Stimulated activated naive CD8-positive, alpha-beta T cell treated with anti-CD3 and anti-CD28 coated beads, Interleukin-15, Interleukin-2, amounts not matched to agents 100 U/mL and 50 U/mL, for 24 hours (primary cell): ENCODE measurements around the gene ERBIN.
"Not testable (repeated sequence)": the region's sequence is repeated elsewhere in the genome, so short reads cannot be mapped to it uniquely, and the experiment has no call there.

ENCODE experiments used
- ATAC-seq: fragments of 150-1000 bp; cut with Tn5 transposase; one replicate; pipeline ENCODE4 v1.10.0; 2021
- DNase-seq: peaks from one replicate; pipeline ENCODE4 v3.0.0; 2021

ERBIN gene, protein sequence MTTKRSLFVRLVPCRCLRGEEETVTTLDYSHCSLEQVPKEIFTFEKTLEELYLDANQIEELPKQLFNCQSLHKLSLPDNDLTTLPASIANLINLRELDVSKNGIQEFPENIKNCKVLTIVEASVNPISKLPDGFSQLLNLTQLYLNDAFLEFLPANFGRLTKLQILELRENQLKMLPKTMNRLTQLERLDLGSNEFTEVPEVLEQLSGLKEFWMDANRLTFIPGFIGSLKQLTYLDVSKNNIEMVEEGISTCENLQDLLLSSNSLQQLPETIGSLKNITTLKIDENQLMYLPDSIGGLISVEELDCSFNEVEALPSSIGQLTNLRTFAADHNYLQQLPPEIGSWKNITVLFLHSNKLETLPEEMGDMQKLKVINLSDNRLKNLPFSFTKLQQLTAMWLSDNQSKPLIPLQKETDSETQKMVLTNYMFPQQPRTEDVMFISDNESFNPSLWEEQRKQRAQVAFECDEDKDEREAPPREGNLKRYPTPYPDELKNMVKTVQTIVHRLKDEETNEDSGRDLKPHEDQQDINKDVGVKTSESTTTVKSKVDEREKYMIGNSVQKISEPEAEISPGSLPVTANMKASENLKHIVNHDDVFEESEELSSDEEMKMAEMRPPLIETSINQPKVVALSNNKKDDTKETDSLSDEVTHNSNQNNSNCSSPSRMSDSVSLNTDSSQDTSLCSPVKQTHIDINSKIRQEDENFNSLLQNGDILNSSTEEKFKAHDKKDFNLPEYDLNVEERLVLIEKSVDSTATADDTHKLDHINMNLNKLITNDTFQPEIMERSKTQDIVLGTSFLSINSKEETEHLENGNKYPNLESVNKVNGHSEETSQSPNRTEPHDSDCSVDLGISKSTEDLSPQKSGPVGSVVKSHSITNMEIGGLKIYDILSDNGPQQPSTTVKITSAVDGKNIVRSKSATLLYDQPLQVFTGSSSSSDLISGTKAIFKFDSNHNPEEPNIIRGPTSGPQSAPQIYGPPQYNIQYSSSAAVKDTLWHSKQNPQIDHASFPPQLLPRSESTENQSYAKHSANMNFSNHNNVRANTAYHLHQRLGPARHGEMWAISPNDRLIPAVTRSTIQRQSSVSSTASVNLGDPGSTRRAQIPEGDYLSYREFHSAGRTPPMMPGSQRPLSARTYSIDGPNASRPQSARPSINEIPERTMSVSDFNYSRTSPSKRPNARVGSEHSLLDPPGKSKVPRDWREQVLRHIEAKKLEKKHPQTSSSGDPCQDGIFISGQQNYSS (N-terminal part only)

DNA sequence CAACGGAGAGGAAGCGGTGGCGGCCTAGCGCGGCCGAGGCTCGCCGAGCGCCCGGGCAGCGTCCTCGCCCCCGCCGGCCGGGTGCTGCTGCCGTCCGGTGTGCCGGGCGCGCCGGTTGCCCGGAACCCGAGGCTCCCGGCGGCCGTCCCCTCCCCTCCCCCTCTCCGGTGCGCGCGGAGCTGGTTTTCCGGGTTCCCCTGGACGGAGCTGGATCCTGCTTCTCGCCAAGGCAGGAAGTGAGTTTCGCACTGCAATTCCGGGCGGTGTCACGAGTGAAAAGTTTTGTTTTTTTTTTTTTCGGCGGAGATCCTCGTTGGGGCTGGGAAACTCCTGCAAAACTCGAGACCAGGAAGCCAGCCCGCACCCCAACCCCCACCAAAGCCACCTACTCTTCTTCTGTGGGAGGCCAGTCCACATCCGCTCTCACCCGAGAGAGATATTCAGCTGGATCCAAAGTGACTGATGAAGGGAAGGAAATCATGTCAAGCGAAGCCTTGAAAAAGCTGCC is at the start of gene ERBIN:
Gene ERBIN, plus strand, starts transcription at position 300 of the 508 bp plus-strand sequence. CDS start 66,144 bp downstream, outside the sequence.
- ATAC-seq: peak; percentile 34
- peak; percentile 76 for DNase-seq

DNA sequence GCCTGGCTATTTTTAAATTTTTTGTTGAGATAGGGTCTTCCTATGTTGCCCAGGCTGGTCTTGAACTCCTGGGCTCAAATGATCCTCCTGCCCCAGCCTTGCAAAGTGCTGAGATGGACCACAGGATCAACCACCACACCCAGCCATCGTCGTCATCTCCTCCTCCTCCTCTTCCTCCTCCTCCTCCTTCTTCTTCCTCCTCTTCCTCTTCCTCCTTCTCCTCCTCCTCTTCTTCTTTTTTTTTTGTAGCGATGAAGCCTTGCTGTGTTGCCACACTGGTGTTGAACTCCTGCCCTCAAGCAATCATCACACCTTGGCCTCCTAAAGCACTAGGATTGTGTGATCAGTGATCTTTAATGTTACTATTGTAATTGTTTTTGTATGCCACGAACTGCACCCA is 49.4 kb upstream of the ERBIN start:
- DNase-seq (no peak), ATAC-seq (no peak)

DNA sequence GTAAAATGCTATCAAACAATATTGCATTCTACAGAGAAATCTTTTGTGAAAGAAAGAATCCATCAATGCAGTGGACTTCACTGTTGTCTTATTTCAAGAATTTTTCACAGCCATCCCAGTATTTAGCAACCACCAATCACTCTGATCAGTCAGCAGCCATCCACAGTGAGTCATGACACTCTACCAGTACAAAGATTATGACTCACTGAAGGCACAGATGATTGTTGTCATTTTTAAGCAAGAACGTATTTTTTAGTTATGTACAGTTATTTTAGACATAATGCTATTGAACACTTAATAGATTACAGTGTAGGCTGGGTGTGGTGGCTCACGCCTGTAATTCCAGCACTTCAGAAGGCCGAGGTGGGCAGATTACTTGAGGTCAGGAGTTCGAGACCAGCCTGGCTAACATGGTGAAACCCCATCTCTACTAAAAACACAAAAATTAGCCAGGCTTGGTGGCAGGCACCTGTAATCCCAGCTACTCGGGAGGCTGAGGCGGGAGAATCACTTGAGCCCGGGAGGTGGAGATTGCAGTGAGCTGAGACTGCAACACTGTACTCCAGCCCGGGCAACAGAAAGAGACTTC is 46.6 kb upstream of the ERBIN start:
- not testable (repeated sequence) for DNase-seq
- peak; percentile 82 for ATAC-seq

DNA sequence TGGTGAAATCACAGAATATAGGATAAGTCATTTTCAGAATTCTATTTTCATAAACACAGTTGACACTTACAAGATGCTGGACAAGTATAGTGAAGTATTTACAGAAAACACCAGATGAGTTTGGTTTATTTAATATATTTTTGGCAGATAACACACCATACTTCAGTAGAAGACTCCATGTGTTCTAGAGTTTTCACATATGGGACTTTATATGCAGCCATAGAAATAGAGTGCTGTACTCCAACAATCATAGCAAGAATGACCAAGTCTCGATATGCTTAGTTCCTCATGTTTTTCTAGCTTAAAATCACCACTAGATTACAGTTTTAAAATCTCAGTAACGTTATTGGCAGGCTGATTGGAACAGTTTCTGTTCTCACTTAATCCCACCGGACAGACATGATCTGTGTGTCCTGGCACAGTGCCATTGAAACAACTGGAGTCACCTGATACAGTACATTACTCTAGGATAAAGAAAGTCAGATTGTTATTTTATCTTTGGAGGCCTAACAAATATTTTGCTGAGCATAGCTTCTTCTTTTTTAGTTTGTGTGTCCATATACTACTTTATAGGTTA is 45.8 kb upstream of the ERBIN start:
- no peak for DNase-seq
- no peak for ATAC-seq

DNA sequence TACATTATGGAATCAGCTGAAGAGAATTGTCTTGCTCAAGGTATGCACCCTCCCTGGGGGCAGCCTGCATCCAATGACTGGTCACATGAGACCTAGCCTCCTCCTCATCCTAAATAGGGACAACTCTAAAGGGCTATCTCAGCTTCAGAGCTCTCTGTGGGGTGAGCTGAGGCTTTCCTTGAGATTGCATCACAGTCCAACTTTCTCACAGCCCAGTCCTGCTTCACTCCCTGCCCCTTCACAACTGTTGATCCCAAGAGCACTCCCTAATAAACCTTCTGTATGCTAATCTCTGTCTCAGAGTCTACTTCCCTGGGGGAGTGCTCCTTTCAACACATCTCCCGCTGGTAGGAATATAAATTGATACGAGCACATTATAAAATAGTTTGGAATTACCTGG is 44.1 kb upstream of the ERBIN start:
- no peak for ATAC-seq

DNA sequence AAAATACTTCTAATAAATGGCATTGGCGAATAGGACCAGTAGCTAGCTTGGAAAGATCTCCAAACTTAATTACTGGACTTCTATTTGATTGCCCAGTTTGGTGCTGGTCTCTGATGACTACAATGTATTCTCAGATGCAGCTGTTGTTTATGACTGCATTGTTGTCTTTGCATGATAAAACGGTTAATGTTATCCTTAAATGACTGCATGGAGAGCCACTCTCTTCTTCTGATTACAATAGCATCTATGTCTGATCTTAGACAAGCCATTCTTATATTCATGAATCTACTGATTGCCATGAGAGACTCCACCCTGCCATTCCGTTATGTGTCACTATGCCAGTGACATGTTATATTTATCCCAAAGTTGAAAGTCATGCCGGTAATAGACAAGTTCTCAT is 42.9 kb upstream of the ERBIN start:
- ATAC-seq: no peak
- no peak for DNase-seq

More for the DNA sequence above, 44.1 kb upstream of the ERBIN start:
- DNase-seq: no peak

DNA sequence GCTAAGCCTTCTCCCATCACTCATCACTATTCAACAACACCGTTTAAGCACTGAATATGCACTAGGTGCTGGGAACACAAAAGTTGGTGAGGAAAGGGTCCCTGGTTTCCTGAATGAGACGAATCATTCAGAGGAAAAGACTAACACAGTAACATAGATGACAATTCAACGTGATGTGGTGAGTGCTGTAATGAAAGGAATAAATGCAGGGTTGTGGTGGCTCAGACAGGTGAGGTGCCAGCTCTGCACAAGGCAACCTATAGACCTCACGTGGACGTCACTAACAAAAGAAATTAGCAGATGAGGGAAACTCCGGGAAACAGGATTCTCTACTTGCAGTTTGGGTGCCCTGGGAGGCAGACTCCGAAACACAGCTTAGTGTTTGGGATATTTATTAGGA is 40.0 kb upstream of the ERBIN start:
- ATAC-seq: no peak

DNA sequence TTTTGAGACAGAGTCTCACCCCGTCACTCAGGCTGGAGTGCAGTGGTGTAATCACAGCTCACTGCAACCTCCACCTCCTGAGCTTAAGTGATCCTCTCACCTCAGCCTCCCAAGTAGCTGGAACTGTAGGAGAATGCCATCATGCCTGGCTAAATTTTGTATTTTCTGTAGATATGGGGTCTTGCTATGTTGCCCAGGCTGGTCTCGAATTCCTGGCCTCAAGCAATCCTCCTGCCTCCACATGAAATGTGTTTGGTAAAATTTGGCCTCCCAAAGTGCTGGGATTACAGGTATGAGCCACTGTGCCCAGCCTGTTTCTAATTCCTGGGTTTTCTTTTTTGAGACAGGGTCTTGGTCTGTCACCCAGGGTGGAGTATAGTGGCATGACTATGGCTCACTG is 34.4 kb upstream of the ERBIN start:
- DNase-seq, ATAC-seq: not testable (repeated sequence)

More for the DNA sequence above, 40.0 kb upstream of the ERBIN start:
- DNase-seq: no peak

DNA sequence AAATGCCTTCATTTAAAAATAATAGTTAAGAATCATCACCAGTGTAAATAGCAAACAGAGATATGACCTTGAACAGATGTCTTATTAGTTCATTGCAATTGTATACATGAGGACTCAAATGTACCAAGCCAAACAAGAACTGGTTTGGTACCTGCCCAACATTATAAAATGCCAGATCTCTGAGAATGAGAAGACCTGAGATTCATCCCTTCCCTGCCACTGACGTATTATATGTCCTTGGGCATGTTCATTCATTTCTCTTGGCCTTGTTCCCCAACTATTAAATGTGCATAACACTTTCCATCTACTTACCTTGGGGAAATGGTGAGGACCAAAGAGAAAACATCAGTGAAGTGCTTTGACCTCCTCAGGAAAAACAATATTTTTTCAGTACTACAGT is 33.6 kb upstream of the ERBIN start:
- DNase-seq (no peak), ATAC-seq (no peak)

DNA sequence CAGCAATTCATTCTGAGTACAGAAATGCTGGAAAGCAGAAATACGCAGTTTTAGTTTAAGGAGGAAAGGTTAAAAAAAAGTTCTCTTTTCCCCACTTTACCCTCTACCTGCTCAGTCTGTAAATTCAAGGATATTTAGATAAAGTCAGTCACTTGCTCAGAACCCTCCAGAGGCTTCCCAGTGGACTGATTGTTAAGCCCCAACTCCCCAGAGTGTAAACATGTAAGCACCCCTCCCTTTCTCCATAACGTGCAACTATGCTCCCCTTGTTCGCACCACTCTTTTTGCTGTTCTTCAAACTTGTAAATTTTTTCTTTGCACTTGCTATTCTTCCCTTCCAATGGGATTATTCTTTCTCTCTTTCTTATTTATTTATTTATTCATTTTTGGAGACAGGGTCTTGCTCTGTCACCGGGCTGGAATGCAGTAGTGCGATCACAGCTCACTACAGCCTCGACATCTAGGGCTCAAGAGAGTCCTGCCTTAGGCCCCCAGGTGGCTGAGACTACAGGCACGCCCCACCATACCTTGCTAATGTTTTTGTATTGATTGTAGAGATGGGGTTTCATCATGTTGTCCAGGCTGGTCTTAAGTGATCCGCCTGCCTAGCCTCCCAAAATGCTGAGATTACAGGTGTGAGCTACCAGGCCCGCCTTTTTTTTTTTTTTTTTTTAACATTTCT is 32.5 kb upstream of the ERBIN start:
- ATAC-seq: no peak

DNA sequence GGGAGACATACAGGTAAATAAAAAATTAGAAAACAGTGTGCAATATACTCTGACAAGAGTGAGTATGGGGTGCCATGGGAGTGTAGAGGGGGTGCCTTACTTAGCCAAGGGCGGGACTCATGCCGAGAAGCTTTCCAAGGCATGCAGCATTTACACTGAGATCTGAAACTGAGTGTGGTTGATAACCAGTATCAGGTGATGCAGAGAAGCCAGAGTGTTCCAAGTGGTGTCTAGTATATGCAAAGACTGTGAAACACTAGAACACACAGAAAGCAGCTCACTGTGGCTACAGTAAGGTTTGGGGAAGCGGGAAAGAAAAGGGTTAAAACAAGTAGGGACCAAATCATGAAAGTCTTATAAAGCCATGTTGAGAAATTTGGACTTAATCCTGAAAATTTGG is 30.5 kb upstream of the ERBIN start:
- no peak for ATAC-seq
- no peak for DNase-seq

More for the DNA sequence above, 32.5 kb upstream of the ERBIN start:
- no peak for DNase-seq

DNA sequence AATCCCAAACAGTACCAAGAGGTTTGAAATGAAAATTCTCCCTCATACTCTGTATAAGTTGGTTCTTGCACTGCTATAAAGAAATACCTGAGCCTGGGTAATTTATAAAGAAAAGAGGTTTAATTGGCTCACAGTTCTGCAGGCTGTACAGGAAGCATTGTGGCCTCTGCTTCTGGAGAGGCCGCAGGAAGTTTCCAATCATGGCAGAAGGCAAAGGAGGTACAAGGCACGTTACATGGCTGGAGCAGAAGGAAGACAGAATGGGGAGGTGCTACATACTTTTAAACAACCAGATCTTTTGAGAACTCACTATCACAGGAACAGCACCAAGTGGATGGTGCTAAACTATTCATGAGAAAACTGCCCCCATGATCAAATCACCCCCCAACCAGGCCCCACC is 25.6 kb upstream of the ERBIN start:
- DNase-seq: no peak
- no peak for ATAC-seq

DNA sequence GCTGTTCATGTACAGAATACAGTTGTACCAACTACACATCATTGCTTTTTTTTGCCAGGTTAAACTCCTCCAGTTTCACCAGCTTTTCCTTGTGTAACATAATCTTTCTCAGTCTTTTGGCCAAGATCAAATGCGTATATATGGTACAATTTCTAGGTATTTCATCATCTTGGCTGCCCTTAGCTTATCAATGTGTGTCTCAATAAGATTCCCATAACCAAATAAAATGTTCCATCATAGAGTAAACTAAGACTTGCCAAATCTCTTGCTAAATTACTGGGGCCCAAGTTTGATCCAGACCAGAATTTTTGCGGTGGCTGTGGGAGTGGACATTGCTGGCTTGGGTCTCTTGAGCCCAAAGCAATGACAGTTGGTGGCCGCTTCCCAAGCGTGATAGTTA is 24.3 kb upstream of the ERBIN start:
- ATAC-seq (no peak), DNase-seq (no peak)

DNA sequence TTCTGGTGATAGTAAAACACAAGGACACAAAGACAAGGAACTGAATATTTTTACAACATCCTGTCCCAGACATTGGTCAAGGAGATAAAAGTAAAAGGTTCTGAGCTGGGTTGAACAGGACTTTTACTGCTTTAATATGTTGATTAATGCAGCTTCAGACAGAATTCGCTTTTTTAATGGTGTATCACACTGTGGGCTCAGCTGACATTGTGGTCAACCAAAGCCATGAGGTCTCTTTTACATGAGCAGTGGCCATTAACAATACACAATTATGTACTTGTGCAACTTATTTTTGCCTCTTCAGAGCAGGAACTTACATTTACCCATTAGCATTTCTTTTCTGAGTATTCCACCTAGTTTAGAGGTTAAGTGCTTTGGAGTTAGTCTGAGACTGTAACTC is 22.8 kb upstream of the ERBIN start:
- ATAC-seq (no peak), DNase-seq (no peak)

DNA sequence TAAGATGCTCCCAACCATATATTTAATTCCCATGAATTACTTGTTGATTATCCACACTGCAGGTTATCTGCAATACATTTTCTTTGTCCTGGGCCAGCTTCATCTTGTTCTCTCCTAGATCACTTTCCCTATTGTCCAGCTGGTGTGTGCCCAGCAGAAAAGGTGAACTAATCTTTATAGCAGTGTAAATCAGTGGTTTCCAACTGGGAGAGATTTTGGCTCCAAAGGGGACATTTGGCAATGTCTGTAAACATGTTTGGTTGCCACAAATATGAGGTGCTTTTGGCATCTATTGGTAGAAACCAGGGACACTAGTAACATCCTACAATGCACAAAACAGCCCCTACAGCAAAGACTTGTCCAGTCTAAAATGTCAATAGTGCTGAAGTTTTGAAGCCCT is 20.1 kb upstream of the ERBIN start:
- DNase-seq: no peak
- ATAC-seq: no peak

DNA sequence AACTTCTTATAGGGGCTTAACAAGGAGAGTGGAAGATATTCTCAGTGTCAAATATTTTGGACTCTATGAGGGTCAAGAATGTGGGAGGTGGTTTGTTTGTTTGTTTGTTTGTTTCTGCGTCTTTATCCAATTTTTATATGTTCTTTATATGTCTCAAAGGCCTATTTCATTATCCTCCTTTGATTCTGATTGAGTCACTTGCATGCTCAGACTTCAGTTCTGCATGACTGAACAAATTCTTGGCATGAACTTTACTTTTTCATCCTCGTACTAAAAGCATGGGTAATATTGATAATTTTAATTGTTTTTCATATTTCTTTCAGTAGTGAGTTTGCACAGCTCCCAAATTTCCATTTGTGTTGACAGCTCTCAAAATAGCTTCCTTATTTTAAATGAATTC is 19.2 kb upstream of the ERBIN start:
- no peak for DNase-seq
- no peak for ATAC-seq

DNA sequence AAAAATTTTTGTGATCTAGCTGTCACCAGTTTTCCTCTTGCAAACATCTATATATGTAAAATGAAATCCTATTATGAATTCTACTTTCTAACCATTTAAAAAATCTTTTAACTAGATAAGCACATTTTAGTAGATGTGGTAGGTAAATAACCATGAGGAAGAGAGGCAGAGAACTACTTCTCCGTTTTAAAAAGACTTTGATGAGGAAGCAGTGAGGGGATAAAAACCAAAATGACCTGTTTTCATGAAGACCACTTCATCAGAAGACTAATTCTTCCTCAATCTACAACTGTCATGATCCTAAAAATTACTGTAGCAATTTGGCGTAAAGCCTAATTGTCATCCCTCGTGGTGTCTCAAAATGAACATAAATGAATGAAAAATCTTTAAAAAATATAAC is 15.7 kb upstream of the ERBIN start:
- ATAC-seq: no peak
- no peak for DNase-seq

DNA sequence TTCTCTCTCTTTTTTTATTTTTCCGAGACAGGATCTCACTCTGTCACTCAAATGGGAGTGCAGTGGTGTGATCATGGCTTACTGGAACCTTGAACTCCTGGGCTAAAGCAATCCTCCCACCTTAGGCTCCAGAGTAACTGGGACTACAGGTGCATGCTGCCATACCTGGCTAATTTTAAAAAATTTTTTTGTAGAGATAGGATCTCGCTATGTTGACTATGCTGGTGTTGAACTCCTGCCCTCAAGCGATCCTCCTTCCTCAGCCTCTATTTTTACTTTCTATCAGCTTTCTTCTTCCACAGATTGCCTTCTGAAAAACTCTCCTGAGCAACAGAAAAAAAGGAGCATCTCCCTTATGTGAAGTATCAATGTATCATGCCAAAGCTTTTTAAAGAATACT is 14.1 kb upstream of the ERBIN start:
- ATAC-seq: no peak
- DNase-seq: no peak

DNA sequence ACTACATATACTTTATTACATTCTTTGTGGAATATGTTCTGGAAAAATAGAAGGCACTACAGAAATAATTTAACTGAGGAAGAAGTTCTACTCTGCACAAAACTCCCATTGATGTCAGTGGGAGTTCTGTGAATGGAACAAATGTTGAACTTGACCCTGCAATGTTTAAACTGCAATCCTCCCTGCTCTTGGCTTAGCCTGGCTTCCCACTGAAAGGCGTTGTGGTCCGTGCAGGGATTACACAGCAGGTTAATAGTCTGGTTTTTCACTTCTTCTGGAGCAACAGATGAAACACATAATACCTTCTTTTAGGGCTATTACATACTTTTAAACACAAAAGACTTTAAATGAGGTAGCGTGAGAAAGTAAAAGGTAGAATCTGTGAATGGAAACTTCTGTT is 12.9 kb upstream of the ERBIN start:
- DNase-seq (no peak), ATAC-seq (no peak)

DNA sequence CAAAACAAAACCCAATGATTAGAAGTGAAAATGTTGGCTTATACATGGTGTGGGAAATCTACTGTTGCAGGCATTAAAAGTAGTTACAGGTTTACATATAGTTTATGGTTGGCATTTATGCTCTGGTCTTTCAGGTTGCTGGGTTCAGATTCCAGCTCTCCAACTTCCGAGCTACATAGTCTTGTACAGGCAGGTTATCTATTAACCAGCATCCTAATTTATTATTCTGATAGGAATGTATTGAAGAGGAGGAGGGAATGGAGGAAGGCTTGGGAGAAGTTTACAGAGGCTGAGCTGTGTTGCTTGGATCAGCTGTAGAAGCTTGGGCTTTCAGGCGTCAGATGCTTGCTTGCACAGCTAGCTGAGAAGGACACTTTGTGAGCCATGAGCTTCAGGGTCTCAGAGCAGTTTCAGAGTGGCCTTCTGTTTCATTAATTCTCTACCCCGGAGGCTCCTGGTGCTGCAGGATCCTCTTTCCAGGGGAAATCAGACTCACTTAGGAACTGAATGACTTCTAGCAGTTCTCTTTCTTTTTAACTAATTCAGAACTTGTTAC is 11.7 kb upstream of the ERBIN start:
- no peak for DNase-seq
- ATAC-seq: no peak

DNA sequence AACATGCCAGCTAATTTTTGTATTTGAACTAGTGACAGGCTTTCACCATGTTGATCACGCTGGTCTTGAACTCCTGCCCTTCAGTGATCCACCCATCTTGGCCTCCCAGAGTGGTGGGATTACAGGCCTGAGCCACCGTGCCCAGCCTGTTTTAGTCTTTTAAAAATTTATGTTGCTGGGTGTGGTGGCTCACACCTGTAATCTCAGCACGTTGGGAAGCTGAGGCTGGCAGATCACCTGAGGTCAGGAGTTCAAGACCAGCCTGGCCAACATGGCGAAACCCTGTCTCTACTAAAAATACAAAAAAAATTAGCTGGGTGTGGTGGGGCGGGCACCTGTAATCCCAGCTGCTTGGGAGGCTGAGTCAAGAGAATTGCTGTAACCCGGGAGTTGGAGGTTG is 10.7 kb upstream of the ERBIN start:
- not testable (repeated sequence) for DNase-seq, ATAC-seq
